GM12801 (cell line): ENCODE data around the gene DCLK2.

ENCODE experiments used
- TF ChIP-seq, protein P1 (sequence below): IDR thresholded peaks from one replicate; pipeline ENCODE4 v1.5.1; 2011; ENCODE audit warnings: control low read depth; ENCODE audit not compliant: insufficient read length; ENCODE audit errors: extremely low read depth

DCLK2 gene

DNA sequence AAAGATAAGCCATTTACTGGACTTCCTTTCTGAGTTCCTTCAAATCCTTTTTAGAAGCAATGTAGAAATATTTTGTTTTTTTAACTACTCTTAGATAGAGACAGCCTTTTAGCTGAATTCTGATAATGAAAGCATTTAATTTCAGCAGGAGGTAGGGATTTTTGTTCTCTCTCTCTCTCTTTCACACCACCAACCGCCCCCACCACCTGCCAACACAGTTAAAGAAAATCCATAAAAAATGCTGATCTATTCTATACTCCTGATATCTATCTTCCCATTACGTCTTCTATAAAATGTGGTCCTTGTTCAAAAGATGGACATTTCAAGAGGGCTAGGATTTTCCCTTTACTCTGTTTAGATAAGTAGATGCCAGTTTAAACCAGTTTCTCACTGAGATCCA is 104.5 kb downstream of the DCLK2 start:
- TF ChIP-seq, protein P1, sequence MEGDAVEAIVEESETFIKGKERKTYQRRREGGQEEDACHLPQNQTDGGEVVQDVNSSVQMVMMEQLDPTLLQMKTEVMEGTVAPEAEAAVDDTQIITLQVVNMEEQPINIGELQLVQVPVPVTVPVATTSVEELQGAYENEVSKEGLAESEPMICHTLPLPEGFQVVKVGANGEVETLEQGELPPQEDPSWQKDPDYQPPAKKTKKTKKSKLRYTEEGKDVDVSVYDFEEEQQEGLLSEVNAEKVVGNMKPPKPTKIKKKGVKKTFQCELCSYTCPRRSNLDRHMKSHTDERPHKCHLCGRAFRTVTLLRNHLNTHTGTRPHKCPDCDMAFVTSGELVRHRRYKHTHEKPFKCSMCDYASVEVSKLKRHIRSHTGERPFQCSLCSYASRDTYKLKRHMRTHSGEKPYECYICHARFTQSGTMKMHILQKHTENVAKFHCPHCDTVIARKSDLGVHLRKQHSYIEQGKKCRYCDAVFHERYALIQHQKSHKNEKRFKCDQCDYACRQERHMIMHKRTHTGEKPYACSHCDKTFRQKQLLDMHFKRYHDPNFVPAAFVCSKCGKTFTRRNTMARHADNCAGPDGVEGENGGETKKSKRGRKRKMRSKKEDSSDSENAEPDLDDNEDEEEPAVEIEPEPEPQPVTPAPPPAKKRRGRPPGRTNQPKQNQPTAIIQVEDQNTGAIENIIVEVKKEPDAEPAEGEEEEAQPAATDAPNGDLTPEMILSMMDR = no peak

DNA sequence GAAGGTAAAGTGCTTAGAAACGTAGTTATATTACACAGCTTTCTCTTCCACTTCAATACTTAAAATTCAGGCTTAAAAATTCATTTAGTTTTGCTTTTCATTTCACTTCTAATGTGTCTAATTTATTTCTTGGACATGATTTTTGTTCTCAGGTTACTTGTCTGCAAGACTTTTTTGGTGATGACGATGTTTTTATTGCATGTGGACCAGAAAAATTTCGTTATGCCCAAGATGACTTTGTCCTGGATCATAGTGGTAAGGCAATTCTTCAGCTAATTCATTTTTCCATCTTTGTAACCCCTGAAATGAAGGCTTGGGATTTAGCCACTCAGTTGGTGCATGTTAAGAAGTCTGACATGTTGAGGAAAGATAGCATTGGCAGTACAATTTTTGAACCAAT is 114.7 kb downstream of the DCLK2 start:
- TF ChIP-seq, protein P1 = no peak

DNA sequence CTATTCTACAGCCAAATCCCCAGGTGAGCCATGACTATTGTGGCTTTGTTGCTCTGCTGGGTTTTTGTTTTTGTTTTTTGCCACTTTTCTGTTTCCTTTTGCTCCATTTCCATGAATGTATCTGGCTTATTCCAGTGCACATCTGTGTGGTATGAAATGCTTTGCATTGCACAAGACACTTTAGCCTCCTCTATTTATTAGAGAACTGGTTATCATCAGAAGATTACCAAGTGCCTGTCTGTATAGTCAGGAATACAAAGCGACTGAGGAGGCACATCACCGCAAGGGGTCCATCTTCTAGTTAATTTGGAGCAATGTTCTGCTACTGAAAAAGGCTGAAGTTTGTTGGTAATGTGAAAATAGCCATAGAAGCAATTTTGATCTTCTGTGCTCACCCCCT is 120.8 kb downstream of the DCLK2 start:
- TF ChIP-seq, protein P1 = no peak

DNA sequence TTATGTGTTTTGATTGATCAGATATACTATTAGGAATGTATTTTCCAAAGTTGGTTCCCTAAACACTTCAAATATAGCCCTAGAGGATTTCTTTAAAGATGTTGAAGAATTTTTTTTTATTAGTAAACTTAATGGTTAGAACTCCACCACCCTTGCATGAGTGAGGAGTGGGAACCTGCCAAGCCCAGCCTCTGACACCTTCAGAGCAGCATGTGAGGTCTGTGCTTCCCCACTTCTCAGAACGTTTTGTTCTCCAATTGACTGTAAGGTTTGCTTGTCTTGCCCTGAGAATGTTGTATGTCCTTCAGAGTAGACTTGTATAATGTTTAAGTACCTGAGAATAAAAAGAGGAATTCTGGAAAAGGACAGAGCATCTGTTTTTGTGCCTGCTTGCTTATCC is 126.8 kb downstream of the DCLK2 start:
- TF ChIP-seq, protein P1 = no peak

DNA sequence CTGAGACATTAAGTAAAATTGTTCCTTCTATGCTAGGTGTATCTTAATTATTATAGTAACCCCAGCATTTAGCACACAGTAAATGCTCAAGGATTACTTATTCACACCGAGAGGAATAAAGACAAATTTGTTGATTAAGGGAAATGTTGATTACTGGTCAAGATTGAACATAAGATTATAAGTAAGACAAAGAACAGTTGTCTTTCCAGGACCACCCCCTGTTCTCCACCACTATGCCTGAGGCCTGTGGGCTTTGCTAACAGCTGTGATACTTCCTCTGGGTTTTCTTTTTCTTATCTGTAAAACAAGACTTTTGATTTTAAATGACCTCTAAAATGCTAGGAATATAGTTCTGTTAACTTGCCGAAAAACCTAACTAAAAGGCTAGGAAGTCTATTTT is 128.0 kb downstream of the DCLK2 start:
- TF ChIP-seq, protein P1 = no peak

DNA sequence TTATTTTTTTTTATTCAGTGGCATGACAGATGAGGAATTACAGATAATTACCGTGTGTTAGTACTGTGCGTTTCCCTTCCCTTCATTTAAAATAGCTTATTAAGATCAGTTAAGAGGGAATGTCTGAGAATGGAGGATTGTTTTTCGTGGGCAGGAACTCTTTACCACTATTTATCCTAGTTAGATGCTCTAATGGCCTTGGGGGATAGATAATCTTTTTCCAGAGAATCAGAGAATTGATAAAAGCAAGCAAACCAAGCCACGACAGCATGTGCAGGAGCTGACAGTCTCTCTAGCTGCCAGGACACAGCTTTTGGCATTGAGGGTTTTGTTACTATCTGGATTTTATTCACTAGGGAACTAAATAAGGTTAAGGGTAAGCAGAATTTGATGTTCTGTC is 128.7 kb downstream of the DCLK2 start:
- TF ChIP-seq, protein P1 = no peak

DNA sequence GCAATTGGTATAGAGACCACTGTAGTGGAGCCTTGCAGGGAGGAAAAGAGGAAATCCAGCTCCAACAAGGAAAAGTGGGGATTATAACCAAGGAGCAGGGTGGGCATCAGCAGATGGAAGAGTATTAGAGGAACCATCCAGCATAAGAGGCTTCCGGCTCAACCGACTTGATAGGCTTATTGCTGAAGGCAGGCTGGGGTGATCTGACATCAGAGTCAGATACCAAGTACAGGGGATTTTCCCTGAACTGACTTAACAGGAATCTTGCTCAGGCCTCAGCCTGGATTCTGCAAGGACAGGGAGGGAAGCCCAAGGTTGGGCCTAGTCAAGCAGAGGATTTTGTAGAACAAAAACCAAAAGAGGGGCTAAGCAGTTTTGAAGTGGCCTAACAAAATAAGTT is 129.6 kb downstream of the DCLK2 start:
- TF ChIP-seq, protein P1 = no peak
